ENCODE data around the gene CA11.
A peak's percentile ranks its signal among the peaks of the same experiment; 100 is the strongest.
"Not testable (repeated sequence)": the region's sequence is repeated elsewhere in the genome, so short reads cannot be mapped to it uniquely, and the experiment has no call there.

CA11 gene

DNA sequence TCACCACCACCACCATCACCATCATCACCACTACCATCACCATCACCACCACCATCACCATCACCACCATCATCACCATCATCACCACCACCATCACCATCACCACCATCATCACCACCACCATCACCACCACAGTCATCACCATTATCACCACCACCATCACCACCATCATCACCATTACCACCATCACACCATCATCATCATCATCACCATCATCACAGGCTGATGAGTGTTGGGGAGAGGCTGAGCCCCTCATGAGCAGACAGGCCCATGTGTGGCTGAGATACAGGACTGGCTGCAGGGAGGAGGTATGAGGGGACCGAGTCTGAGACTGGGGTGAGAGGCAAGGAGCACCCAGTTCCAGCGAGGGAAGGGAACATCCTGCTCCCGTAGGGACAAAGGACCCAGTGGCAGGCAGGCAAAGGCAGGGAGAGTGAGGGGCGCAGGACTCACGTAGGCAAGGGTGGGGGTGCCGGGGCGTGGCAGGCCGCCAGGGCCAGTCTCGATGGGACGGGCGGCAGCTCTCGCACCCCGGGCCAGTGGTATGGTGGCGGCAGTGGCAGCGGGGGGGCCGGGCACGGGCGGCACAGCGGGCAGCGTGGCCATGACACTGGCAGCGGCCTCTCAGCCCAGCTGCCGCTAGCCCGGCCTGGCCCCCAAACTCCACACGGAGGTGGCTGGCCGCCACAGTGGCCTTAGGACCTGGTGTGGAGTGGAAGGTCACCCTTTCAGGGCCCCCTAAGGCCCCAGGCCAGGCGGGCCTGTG is 24.1 kb upstream of the CA11 start:
- no peak for DNase-seq (ENCODE audit: low read depth, low spot score)

GRCh38 chr19:48668761-48669160 is 22.8 kb upstream of the CA11 start:
- no peak for DNase-seq (ENCODE audit: low read depth, low spot score)

- DNase-seq (ENCODE audit: low read depth, low spot score) = no peak
These were observed 22.3 kb upstream of the CA11 start for GRCh38 chr19:48668332-48668731.

- DNase-seq (ENCODE audit: low read depth, low spot score) = no peak
These were observed 19.8 kb upstream of the CA11 start for GRCh38 chr19:48665786-48666185.

DNA sequence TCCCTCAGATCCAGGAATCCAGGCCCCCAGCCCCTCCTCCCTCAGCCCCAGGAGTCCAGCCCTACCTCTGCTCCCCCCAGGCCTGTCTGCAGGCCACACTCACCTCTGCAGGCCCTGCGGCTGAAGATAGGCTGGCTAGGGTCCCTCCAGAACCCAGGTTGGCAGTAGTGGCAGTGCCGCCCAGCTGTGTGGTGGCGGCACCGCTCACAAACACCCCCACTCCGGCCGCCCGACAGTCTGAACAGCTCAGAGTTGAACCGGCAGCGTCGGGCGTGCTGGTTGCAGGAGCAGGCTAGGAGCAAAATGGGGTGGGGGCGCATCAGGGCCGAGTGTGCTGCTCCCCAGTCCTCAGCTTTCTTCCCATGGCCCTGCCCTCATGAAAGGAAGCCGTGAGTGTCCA is 18.5 kb upstream of the CA11 start:
- DNase-seq (ENCODE audit: low read depth, low spot score) = no peak

DNA sequence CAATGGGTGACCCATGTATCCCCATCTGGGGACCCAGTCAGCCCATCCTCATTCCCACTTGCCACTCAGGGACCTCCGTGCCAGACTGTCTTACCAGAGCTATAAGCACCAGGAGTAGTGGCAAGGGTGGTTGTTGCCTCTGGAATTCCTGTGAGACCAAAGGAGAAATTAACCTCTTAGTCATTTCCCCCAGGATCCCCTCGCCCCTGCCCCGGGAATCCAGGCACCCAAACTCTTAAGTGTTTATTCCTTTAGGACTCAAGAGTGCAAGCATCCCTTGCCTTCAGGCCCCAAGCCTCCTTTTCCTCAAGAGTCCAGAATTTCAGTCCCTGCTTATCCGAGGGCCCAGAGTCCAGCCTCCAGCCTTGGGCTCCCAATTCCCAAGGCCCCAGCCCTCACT is 17.7 kb upstream of the CA11 start:
- DNase-seq (ENCODE audit: low read depth, low spot score) = no peak

DNA sequence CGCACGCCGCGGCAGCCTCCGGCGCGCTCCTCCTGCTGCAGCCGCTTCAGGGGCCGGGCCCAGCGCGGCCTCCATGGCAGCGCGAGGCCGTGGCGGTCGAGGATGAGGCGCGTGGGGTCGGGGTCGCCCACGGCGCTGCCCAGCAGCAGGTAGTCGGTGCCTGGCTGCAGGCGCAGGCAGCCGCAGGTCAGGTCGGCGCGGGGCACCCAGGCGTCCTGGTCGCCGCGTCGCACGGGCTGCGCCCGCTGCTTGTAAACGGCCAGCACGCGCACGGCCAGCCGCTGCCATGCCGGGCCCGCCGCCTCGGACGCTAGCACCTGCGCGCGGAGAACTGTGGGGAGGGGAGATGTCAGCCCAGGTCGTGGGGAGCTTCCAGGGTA is 15.7 kb upstream of the CA11 start:
- DNase-seq (ENCODE audit: low read depth, low spot score) = no peak

GRCh38 chr19:48660852-48661710 is 15.1 kb upstream of the CA11 start:
- DNase-seq (ENCODE audit: low read depth, low spot score) = peak; percentile 75

- no peak for DNase-seq (ENCODE audit: low read depth, low spot score)
These were observed 13.8 kb upstream of the CA11 start for GRCh38 chr19:48659768-48660167.

- DNase-seq (ENCODE audit: low read depth, low spot score) = no peak
These were observed 12.5 kb upstream of the CA11 start for GRCh38 chr19:48658483-48658882.

GRCh38 chr19:48657828-48658227 is 11.8 kb upstream of the CA11 start:
- DNase-seq (ENCODE audit: low read depth, low spot score) = not testable (repeated sequence)

- no peak for DNase-seq (ENCODE audit: low read depth, low spot score)
These were observed 11.0 kb upstream of the CA11 start for GRCh38 chr19:48656840-48657474.

GRCh38 chr19:48654299-48655059 is 8.5 kb upstream of the CA11 start:
- DNase-seq (ENCODE audit: low read depth, low spot score) = no peak

DNA sequence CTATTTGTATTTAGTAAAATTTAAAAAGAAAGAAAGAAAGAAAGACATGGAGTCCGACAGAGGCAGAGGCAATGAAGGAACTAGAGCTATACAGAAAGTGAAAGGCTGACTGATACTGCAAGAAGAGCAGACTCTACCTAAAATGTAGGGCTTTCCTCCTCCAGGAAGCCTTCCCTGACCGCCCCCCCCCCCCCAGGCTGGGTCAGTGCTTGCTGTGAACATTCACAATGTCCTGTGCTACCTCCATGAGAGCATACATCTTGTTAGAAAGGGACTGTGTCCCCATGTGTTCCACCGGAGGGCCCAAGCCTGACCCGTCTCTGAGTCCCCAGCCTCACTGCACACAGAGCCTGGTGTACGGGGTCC is 5.7 kb upstream of the CA11 start:
- no peak for DNase-seq (ENCODE audit: low read depth, low spot score)

- DNase-seq (ENCODE audit: low read depth, low spot score) = no peak
These were observed 5.1 kb upstream of the CA11 start for GRCh38 chr19:48650974-48651682.

DNA sequence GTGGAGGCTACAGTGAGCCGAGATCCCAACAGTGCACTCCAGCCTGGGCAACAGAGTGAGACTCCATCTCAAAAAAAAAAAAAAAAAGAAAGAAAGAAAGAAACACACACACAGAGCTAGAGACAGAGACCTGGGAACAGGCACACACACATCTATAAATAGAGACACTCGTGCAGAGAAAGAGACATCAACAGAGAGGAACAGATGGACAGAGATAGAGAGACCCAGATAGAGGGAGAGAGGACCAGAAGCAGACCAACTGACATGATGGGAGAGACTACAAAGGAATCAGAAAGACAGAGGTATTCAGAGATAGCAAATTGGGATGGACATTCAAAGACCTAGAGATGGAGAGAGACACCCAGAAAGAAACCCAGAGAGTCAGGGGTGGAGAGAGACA is 2.1 kb upstream of the CA11 start:
- no peak for DNase-seq (ENCODE audit: low read depth, low spot score)

- DNase-seq (ENCODE audit: low read depth, low spot score) = no peak
These were observed 782 bp upstream of the CA11 start for GRCh38 chr19:48646722-48647216.

DNA sequence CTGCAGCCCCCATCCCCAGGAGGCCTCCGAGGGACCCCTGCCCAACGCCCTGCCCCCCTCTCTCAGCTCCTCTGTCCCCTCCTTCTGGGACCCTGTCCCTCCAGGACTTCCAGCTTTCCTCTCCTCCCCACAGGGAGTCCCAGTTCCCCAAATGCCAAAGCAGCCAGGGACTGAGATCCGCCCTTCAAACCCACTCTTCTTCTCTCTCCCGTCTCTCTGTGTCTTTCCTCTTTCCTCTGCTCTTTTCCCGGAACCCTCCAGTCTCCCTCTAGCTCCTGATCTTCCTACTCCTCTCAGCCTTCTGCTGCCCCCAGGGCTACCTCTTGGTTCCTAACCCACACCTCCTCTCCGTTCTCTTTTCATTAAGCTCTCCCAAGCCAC is 377 bp downstream of the CA11 start:
- DNase-seq (ENCODE audit: low read depth, low spot score) = peak; percentile 73

DNA sequence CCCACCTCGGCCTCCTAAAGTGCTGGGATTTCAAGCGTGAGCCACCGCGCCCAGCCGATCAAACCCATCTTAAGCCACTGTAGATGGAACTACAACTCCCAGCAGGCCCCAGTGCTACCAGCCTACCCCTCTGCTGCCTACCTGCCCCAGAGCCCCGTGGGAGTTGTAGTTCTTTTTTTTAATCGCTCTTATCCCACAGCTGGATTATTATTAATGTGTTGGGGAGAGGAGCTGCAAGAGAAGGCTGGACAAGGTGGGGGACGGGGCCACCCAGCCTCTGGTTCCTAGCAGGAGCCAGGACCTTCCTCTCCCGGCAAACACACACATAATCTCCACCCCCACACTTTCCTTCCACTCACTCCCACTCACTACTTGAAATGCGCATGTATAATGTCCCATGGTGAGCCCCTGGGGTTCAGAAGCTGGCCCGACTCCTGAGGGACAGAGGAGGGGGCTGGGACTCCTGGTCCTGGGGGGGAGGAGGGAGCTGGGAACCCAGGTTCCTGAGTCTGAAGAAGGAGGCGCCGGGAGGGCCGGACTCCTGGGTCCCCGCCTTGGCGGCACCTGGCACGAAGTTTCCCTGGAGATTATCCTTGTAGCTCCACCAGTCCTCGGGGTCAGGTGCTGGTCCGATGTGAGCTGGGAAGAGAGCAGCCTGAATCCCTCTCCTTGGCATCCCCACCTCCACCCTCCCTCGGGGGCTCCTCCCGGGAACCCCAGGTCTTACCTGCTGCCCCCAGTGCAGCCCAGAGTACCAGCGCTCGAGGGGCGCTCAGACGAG is 958 bp downstream of the CA11 start:
- peak; percentile 85 for DNase-seq (ENCODE audit: low read depth, low spot score)

- no peak for DNase-seq (ENCODE audit: low read depth, low spot score)
These were observed 1.6 kb downstream of the CA11 start for GRCh38 chr19:48644355-48644754.

Measured in ELF-1 (cell line).